ENCODE results near the gene CCDC187.

DNA sequence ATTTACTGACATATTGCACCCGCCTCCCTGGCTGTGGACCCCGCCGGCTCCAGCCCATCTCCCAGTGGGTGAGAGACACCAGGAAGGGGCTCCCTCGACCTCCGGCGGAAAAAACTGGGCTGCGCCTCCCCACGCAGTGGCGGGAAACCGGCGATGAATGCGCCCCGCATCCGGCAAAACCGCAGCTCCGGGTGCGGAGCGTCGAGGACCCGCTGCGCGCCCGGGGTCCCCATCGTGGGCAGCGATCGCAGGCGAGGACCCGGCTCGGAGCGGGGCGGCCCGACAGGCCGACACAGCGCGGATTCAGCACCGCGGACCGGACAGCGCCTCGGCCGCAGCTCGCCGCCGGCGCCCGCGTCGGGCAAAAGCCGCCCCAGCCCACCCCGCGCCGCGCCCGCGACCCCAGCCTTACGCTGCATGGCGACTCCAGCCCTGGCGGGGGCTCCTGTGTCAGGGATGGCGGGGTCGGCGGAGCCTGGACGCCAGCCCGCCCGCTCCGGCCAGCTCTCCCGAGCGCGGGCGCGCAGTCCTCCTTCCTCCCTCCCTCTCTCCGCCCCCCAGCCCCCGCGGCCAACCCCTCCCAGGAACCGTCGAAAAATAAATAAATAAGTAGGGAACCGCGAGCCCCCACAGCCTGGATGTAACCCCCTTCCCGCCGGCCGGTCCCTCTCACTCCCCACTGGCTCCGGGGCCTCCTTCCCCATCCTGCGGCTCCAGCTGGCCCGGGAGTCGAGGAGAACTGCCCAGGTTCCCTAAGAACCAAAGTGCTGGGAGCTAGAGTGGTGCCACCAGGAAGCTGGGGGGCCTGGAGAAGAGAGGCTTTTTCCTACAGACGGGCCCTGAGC, 102.1 kb downstream of the CCDC187 start:
- TF ChIP-seq, protein P1, sequence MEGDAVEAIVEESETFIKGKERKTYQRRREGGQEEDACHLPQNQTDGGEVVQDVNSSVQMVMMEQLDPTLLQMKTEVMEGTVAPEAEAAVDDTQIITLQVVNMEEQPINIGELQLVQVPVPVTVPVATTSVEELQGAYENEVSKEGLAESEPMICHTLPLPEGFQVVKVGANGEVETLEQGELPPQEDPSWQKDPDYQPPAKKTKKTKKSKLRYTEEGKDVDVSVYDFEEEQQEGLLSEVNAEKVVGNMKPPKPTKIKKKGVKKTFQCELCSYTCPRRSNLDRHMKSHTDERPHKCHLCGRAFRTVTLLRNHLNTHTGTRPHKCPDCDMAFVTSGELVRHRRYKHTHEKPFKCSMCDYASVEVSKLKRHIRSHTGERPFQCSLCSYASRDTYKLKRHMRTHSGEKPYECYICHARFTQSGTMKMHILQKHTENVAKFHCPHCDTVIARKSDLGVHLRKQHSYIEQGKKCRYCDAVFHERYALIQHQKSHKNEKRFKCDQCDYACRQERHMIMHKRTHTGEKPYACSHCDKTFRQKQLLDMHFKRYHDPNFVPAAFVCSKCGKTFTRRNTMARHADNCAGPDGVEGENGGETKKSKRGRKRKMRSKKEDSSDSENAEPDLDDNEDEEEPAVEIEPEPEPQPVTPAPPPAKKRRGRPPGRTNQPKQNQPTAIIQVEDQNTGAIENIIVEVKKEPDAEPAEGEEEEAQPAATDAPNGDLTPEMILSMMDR (IDR thresholded peaks at IDR 0.05), result no peak
- no peak for TF ChIP-seq POLR2A (IDR thresholded peaks at IDR 0.05)

Data from transverse colon (tissue), 3 donors.